Activated CD4-positive, alpha-beta T cell treated with anti-CD3 and anti-CD28 coated beads, Interleukin-2, amount 10 ng/mL, durations not matched to agents 24 days and 14 days (primary cell): ENCODE data around the gene CTIF. TPM values are rescaled to one million over a fixed set of nuclear protein-coding genes. Genes with fewer than 3 reads are reported as not detected.

Experiments used
- DNase-seq: peaks from one replicate; pipeline ENCODE4 v3.0.0; 2022
- H3K27ac Mint-ChIP-seq: one replicate; pipeline ENCODE4 v1.8.0; 2022; ENCODE audit warnings: mild to moderate bottlenecking, mixed read lengths
- H3K27me3 Mint-ChIP-seq: one replicate; pipeline ENCODE4 v1.8.0; 2022; ENCODE audit warnings: mixed read lengths
- H3K36me3 Mint-ChIP-seq: one replicate; pipeline ENCODE4 v1.8.0; 2022; ENCODE audit warnings: low read depth, mild to moderate bottlenecking, mixed read lengths
- H3K4me1 Mint-ChIP-seq: one replicate; pipeline ENCODE4 v1.8.0; 2021; ENCODE audit warnings: mixed read lengths
- H3K4me3 Mint-ChIP-seq: one replicate; pipeline ENCODE4 v1.8.0; 2022; ENCODE audit warnings: mild to moderate bottlenecking, moderate library complexity, mixed read lengths
- H3K9me3 Mint-ChIP-seq: one replicate; pipeline ENCODE4 v1.8.0; 2021; ENCODE audit warnings: mixed read lengths
- intact Hi-C: fragments of 100-400 bp; cut with micrococcal nuclease; formaldehyde crosslinking; loops from one replicate; pipeline ENCODE4 v1.15.1; 2023
- total RNA-seq: library from RNA; stranded (reverse); gene quantifications from 2 replicates; pipeline ENCODE4 v1.2.3, GENCODE V29; 2022

The CTIF gene
- total RNA-seq, 1 donor from 2014 or later, result 9.5 TPM

GRCh38 chr18:48799724-48800315, 261.0 kb downstream of the CTIF start:
- Mint-ChIP-seq H3K4me1 (peaks cover 55% of the 10 kb centered on the region), H3K27me3 (no peaks in the 10 kb centered on the region), H3K4me3 (no peak overlapping the region), H3K9me3 (peaks cover 3% of the 10 kb centered on the region), H3K36me3 (peaks cover 5% of the 10 kb centered on the region), H3K27ac (peak overlapping the region; percentile 97)
- no peak for DNase-seq
- intact Hi-C loops, result no loop called here

- Mint-ChIP-seq H3K27ac (peak overlapping the region; percentile 97), H3K9me3 (peaks cover 3% of the 10 kb centered on the region), H3K4me3 (no peak overlapping the region), H3K36me3 (peaks cover 5% of the 10 kb centered on the region), H3K27me3 (no peaks in the 10 kb centered on the region), H3K4me1 (peaks cover 62% of the 10 kb centered on the region)
- intact Hi-C loops, result no loop called here
- no peak for DNase-seq
These were observed 261.6 kb downstream of the CTIF start for GRCh38 chr18:48800466-48800865.

GRCh38 chr18:48800876-48801727, 262.3 kb downstream of the CTIF start:
- intact Hi-C loops, result loop anchor here (1.0 kb wide), 3 partner anchors 14 to 67 kb away; no protein-coding TSS in a partner anchor
- Mint-ChIP-seq H3K4me1 (peaks cover 67% of the 10 kb centered on the region), H3K9me3 (peaks cover 3% of the 10 kb centered on the region), H3K36me3 (peaks cover 5% of the 10 kb centered on the region), H3K27me3 (no peaks in the 10 kb centered on the region), H3K27ac (peak overlapping the region; percentile 97), H3K4me3 (peak overlapping the region; percentile 66)
- no peak for DNase-seq

GRCh38 chr18:48801728-48802542, 263.1 kb downstream of the CTIF start:
- no peak for DNase-seq
- Mint-ChIP-seq H3K4me1 (peaks cover 71% of the 10 kb centered on the region), H3K4me3 (peak overlapping the region; percentile 66)

GRCh38 chr18:48802543-48803290, 263.9 kb downstream of the CTIF start:
- no peak for DNase-seq
- Mint-ChIP-seq H3K4me3 (no peak overlapping the region), H3K36me3 (peaks cover 5% of the 10 kb centered on the region), H3K9me3 (peaks cover 3% of the 10 kb centered on the region), H3K27me3 (no peaks in the 10 kb centered on the region), H3K4me1 (peaks cover 78% of the 10 kb centered on the region), H3K27ac (peak overlapping the region; percentile 97)
- intact Hi-C loops, result no loop called here

More at GRCh38 chr18:48801728-48802542, 263.1 kb downstream of the CTIF start:
- peaks cover 3% of the 10 kb centered on the region for H3K9me3 Mint-ChIP-seq
- no peaks in the 10 kb centered on the region for H3K27me3 Mint-ChIP-seq
- intact Hi-C loops, result loop anchor here (1.0 kb wide), 3 partner anchors 13 to 66 kb away; no protein-coding TSS in a partner anchor
- peaks cover 5% of the 10 kb centered on the region for H3K36me3 Mint-ChIP-seq
- H3K27ac Mint-ChIP-seq, result peak overlapping the region; percentile 97

- Mint-ChIP-seq H3K36me3 (peaks cover 5% of the 10 kb centered on the region), H3K4me3 (no peak overlapping the region), H3K9me3 (peaks cover 3% of the 10 kb centered on the region), H3K4me1 (peaks cover 79% of the 10 kb centered on the region), H3K27me3 (no peaks in the 10 kb centered on the region), H3K27ac (peak overlapping the region; percentile 97)
- intact Hi-C loops, result no loop called here
- no peak for DNase-seq
These were observed 264.7 kb downstream of the CTIF start for GRCh38 chr18:48803518-48803917.

- Mint-ChIP-seq H3K4me3 (no peak overlapping the region), H3K4me1 (peaks cover 79% of the 10 kb centered on the region), H3K27me3 (no peaks in the 10 kb centered on the region), H3K27ac (peak overlapping the region; percentile 97), H3K9me3 (peaks cover 3% of the 10 kb centered on the region), H3K36me3 (peaks cover 5% of the 10 kb centered on the region)
- no peak for DNase-seq
- intact Hi-C loops, result no loop called here
These were observed 265.4 kb downstream of the CTIF start for GRCh38 chr18:48803951-48804855.

GRCh38 chr18:48804856-48805610, 266.2 kb downstream of the CTIF start:
- Mint-ChIP-seq H3K36me3 (peaks cover 5% of the 10 kb centered on the region), H3K9me3 (peaks cover 3% of the 10 kb centered on the region), H3K4me1 (peaks cover 74% of the 10 kb centered on the region), H3K27me3 (peaks cover 2% of the 10 kb centered on the region), H3K4me3 (no peak overlapping the region), H3K27ac (peak overlapping the region; percentile 77)
- DNase-seq, result no peak
- intact Hi-C loops, result no loop called here

- H3K27me3 Mint-ChIP-seq, result peaks cover 2% of the 10 kb centered on the region
- DNase-seq, result no peak
- peak overlapping the region; percentile 82 for H3K27ac Mint-ChIP-seq
- H3K4me3 Mint-ChIP-seq, result peak overlapping the region; percentile 56
- intact Hi-C loops, result no loop called here
- peaks cover 68% of the 10 kb centered on the region for H3K4me1 Mint-ChIP-seq
- peaks cover 2% of the 10 kb centered on the region for H3K36me3 Mint-ChIP-seq
- H3K9me3 Mint-ChIP-seq, result no peaks in the 10 kb centered on the region
These were observed 267.1 kb downstream of the CTIF start for GRCh38 chr18:48805826-48806535.

GRCh38 chr18:48806551-48807261, 267.9 kb downstream of the CTIF start:
- peaks cover 2% of the 10 kb centered on the region for H3K27me3 Mint-ChIP-seq
- peaks cover 62% of the 10 kb centered on the region for H3K4me1 Mint-ChIP-seq
- H3K4me3 Mint-ChIP-seq, result peak overlapping the region; percentile 56
- H3K9me3 Mint-ChIP-seq, result no peaks in the 10 kb centered on the region
- peaks cover 2% of the 10 kb centered on the region for H3K36me3 Mint-ChIP-seq
- intact Hi-C loops, result no loop called here
- peak overlapping the region; percentile 82 for H3K27ac Mint-ChIP-seq
- peak; percentile 81 for DNase-seq

- peaks cover 2% of the 10 kb centered on the region for H3K27me3 Mint-ChIP-seq
- no peaks in the 10 kb centered on the region for H3K9me3 Mint-ChIP-seq
- peaks cover 57% of the 10 kb centered on the region for H3K4me1 Mint-ChIP-seq
- peaks cover 2% of the 10 kb centered on the region for H3K36me3 Mint-ChIP-seq
- no peak overlapping the region for H3K27ac Mint-ChIP-seq
- H3K4me3 Mint-ChIP-seq, result no peak overlapping the region
- intact Hi-C loops, result no loop called here
- no peak for DNase-seq
These were observed 269.6 kb downstream of the CTIF start for GRCh38 chr18:48808476-48808875.
